GM23248 (cell line): Measurements from ENCODE around the gene ZNF569. TPM values are rescaled to one million over a fixed set of nuclear protein-coding genes. Genes with fewer than 3 reads are reported as not detected.
"Not testable (repeated sequence)": the region's sequence is repeated elsewhere in the genome, so short reads cannot be mapped to it uniquely, and the experiment has no call there.

ENCODE experiments used
- DNase-seq: peaks from one replicate; pipeline ENCODE4 v3.0.0-alpha.2; 2015
- H2AFZ ChIP-seq: fragments of 200-600 bp; sonication (generic); 2 replicates; pipeline ENCODE4 v1.6.1; 2016; ENCODE audit warnings: antibody characterized with exemption
- H3F3A ChIP-seq: fragments of 200-600 bp; sonication (generic); 2 replicates; pipeline ENCODE4 v1.6.1; 2016; ENCODE audit warnings: mild to moderate bottlenecking, antibody characterized with exemption, mixed run types; ENCODE audit not compliant: insufficient read depth
- H3K27ac ChIP-seq: fragments of 200-600 bp; sonication (generic); 2 replicates; pipeline ENCODE4 v1.5.1; 2016; ENCODE audit warnings: mild to moderate bottlenecking
- H3K27me3 ChIP-seq: fragments of 200-600 bp; sonication (generic); replicated peaks from 2 replicates; pipeline ENCODE4 v1.6.1; 2016; ENCODE audit warnings: mild to moderate bottlenecking; ENCODE audit not compliant: insufficient read depth
- H3K36me3 ChIP-seq: fragments of 200-600 bp; sonication (generic); 2 replicates; pipeline ENCODE4 v1.6.1; 2016; ENCODE audit warnings: low read depth, mild to moderate bottlenecking
- H3K4me1 ChIP-seq: fragments of 200-600 bp; sonication (generic); 2 replicates; pipeline ENCODE4 v1.6.1; 2016; ENCODE audit warnings: mild to moderate bottlenecking; ENCODE audit not compliant: insufficient read depth
- H3K4me2 ChIP-seq: fragments of 200-600 bp; sonication (generic); one replicate; pipeline ENCODE4 v1.6.1; 2016; ENCODE audit warnings: mild to moderate bottlenecking; ENCODE audit not compliant: unreplicated experiment
- H3K4me3 ChIP-seq: fragments of 200-600 bp; sonication (generic); 2 replicates; pipeline ENCODE4 v1.5.1; 2016; ENCODE audit warnings: mild to moderate bottlenecking
- H3K79me2 ChIP-seq: fragments of 200-600 bp; sonication (generic); 2 replicates; pipeline ENCODE4 v1.6.1; 2016; ENCODE audit warnings: mild to moderate bottlenecking; ENCODE audit not compliant: insufficient read depth
- H3K9ac ChIP-seq: fragments of 200-600 bp; sonication (generic); 2 replicates; pipeline ENCODE4 v1.6.1; 2016; ENCODE audit warnings: mild to moderate bottlenecking
- H3K9me2 ChIP-seq: fragments of 200-600 bp; sonication (generic); 2 replicates; pipeline ENCODE4 v1.6.1; 2016; ENCODE audit warnings: mixed run types, mild to moderate bottlenecking, moderate library complexity; ENCODE audit not compliant: insufficient read depth
- H3K9me3 ChIP-seq: fragments of 200-600 bp; sonication (generic); one replicate; pipeline ENCODE4 v1.6.1; 2017; ENCODE audit warnings: low read depth
- H4K20me1 ChIP-seq: fragments of 200-600 bp; sonication (generic); 2 replicates; pipeline ENCODE4 v1.6.0; 2016; ENCODE audit not compliant: insufficient read depth
- EZH2 ChIP-seq: fragments of 200-600 bp; sonication (generic); IDR thresholded peaks from 2 replicates; pipeline ENCODE4 v1.6.1; 2018; ENCODE audit warnings: antibody characterized with exemption, mild to moderate bottlenecking; ENCODE audit not compliant: insufficient read depth, poor library complexity, severe bottlenecking
- EZH2phosphoT487 ChIP-seq: fragments of 200-600 bp; sonication (generic); IDR thresholded peaks from 2 replicates; pipeline ENCODE4 v1.6.1; 2018; ENCODE audit warnings: antibody characterized with exemption, moderate library complexity, mild to moderate bottlenecking, low read depth; ENCODE audit not compliant: insufficient read depth
- WGBS, 2 experiments: methylation state at CpG; one replicate each; pipeline ENCODE4 v1.1.6; 2015 to 2017; ENCODE audit warnings: low lambda C conversion rate in 2 of 2, low coverage in 1 of 2; ENCODE audit errors: missing lambda C conversion rate in 2 of 2; 5-methylcytosine and 5-hydroxymethylcytosine counted together
- in situ Hi-C: fragments of 300-500 bp; cut with MboI; formaldehyde crosslinking; loops from 2 replicates; pipeline ENCODE4 v1.15.0; 2020
- polyA plus RNA-seq: library from polyadenylated mRNA; unstranded; fragments of >200 nt; fragmentation: Nextera tagmentation; extraction: Ambion mirVana; gene quantifications from 2 replicates; pipeline ENCODE4 v1.2.1, GENCODE V29; 2016
- total RNA-seq: library from RNA; depleted of rRNA; stranded (reverse); fragments of >200 nt; shearing (Covaris generic); gene quantifications from 2 replicates; pipeline ENCODE4 v1.2.3, GENCODE V29; 2014

ZNF569 gene
- total and polyA plus RNA-seq, 2 experiments from 2014 or later, result 4.7 to 7.2 TPM

GRCh38 chr19:37412700-37413099, 54.5 kb downstream of the ZNF569 start:
- Histone ChIP-seq H3K4me3 (no peak overlapping the region), H3K27ac (no peak overlapping the region), H2AFZ (no peak overlapping the region), H4K20me1 (no peaks in the 10 kb centered on the region), H3F3A (peaks cover 19% of the 10 kb centered on the region), H3K79me2 (no peaks in the 10 kb centered on the region), H3K36me3 (peaks cover 55% of the 10 kb centered on the region), H3K4me1 (no peaks in the 10 kb centered on the region), H3K9me2 (no peaks in the 10 kb centered on the region), H3K27me3 (no peaks in the 10 kb centered on the region), H3K9me3 (peaks cover 34% of the 10 kb centered on the region), H3K4me2 (no peak overlapping the region), H3K9ac (no peak overlapping the region)
- DNase-seq, result no peak
- TF ChIP-seq EZH2phosphoT487, result no peak
- TF ChIP-seq EZH2, result no peak
- in situ Hi-C loops, result no loop called here
- 90 to 95% methylated on average over 2 of the region's 2 CpGs for WGBS, 2 experiments

GRCh38 chr19:37406140-37406846, 61.0 kb downstream of the ZNF569 start:
- DNase-seq, H3K9me3 ChIP-seq, H3K79me2 ChIP-seq, H4K20me1 ChIP-seq, H3K9ac ChIP-seq, H3K27me3 ChIP-seq, H3K4me2 ChIP-seq, H3K9me2 ChIP-seq, in situ Hi-C loops, H3K4me3 ChIP-seq, H3K27ac ChIP-seq, H3K4me1 ChIP-seq, H3K36me3 ChIP-seq, H2AFZ ChIP-seq, H3F3A ChIP-seq: not testable (repeated sequence)
- 46 to 55% methylated on average over 6 of the region's 6 CpGs for WGBS, 2 experiments

- Histone ChIP-seq H3K4me2 (no peak overlapping the region), H3F3A (no peaks in the 10 kb centered on the region), H2AFZ (no peak overlapping the region), H3K27me3 (no peaks in the 10 kb centered on the region), H3K9me2 (no peaks in the 10 kb centered on the region), H3K4me3 (no peak overlapping the region), H4K20me1 (no peaks in the 10 kb centered on the region), H3K9ac (no peak overlapping the region), H3K36me3 (no peaks in the 10 kb centered on the region), H3K9me3 (no peaks in the 10 kb centered on the region), H3K79me2 (no peaks in the 10 kb centered on the region), H3K4me1 (no peaks in the 10 kb centered on the region), H3K27ac (no peak overlapping the region)
- TF ChIP-seq EZH2 (no peak), EZH2phosphoT487 (no peak)
- in situ Hi-C loops, result no loop called here
- WGBS, 2 experiments, result 35 to 38% methylated on average over 33 to 34 of the region's 34 CpGs
- no peak for DNase-seq
Observed at GRCh38 chr19:37403403-37403802, 63.8 kb downstream of the ZNF569 start.

- TF ChIP-seq EZH2phosphoT487 (no peak), EZH2 (no peak)
- Histone ChIP-seq H3K9me2 (no peaks in the 10 kb centered on the region), H3K36me3 (no peaks in the 10 kb centered on the region), H3F3A (no peaks in the 10 kb centered on the region), H3K4me1 (no peaks in the 10 kb centered on the region), H4K20me1 (no peaks in the 10 kb centered on the region), H3K9ac (no peak overlapping the region), H3K27me3 (no peaks in the 10 kb centered on the region), H3K4me2 (no peak overlapping the region), H3K9me3 (no peaks in the 10 kb centered on the region), H3K27ac (no peak overlapping the region), H3K4me3 (no peak overlapping the region), H3K79me2 (no peaks in the 10 kb centered on the region), H2AFZ (no peak overlapping the region)
- no peak for DNase-seq
- in situ Hi-C loops, result no loop called here
- WGBS, 2 experiments, result 41 to 43% methylated on average over 1 of the region's 1 CpG
Observed at GRCh38 chr19:37401078-37401477, 66.2 kb downstream of the ZNF569 start.

- not testable (repeated sequence) for H3K4me3 ChIP-seq, H3K4me2 ChIP-seq
Observed at GRCh38 chr19:37391399-37391798, 75.8 kb downstream of the ZNF569 start.

More at GRCh38 chr19:37391399-37391798, 75.8 kb downstream of the ZNF569 start:
- H3K9me3 ChIP-seq, result peaks cover 17% of the 10 kb centered on the region
- H3K27ac ChIP-seq, H3K27me3 ChIP-seq, H3F3A ChIP-seq, H3K9ac ChIP-seq, H2AFZ ChIP-seq, H4K20me1 ChIP-seq, H3K79me2 ChIP-seq, H3K4me1 ChIP-seq, DNase-seq, H3K9me2 ChIP-seq, in situ Hi-C loops: not testable (repeated sequence)
- WGBS, 2 experiments, result 97% methylated on average over 6 of the region's 6 CpGs
- peaks cover 43% of the 10 kb centered on the region for H3K36me3 ChIP-seq
